Common myeloid progenitor, CD34-positive (primary cell): Measurements from ENCODE around the gene ARFIP2.

Experiments
- CTCF ChIA-PET: fragments of 350-600 bp; sonication (Branson Sonifier 250); formaldehyde crosslinking; loops from one replicate; lab custom pipeline; 2021; ENCODE audit warnings: antibody characterized with exemption; lab: Charles Lee
- POLR2A ChIA-PET: fragments of 350-600 bp; sonication (Branson Sonifier 250); formaldehyde crosslinking; loops from one replicate; lab custom pipeline; 2021; ENCODE audit warnings: antibody characterized with exemption; lab: Charles Lee
- DNase-seq, 3 donors: peaks; one replicate each; pipeline versions ENCODE4 v3.0.0 to v3.0.0-alpha.2; 2013
- H3K27ac ChIP-seq, 2 experiments: 1 replicate in 1 of 2; 2 replicates in 1 of 2; pipeline ENCODE4 v1.7.0; 2013; ENCODE audit warnings: inconsistent platforms in 2 of 2, low read length in 2 of 2, mild to moderate bottlenecking in 2 of 2, low read depth in 1 of 2, moderate library complexity in 1 of 2; ENCODE audit not compliant: severe bottlenecking in 2 of 2, insufficient read depth in 1 of 2, poor library complexity in 1 of 2
- H3K27me3 ChIP-seq, 5 experiments: replicated peaks in 2 of 5; 1 replicate in 3 of 5; 2 replicates in 2 of 5; pipeline versions ENCODE4 v1.6.1 to v1.7.0; 2013; ENCODE audit warnings: low read length in 4 of 5, mild to moderate bottlenecking in 2 of 5, moderate library complexity in 2 of 5, inconsistent platforms in 1 of 5; ENCODE audit not compliant: insufficient read depth in 5 of 5, control insufficient read depth in 4 of 5
- H3K36me3 ChIP-seq, 4 experiments: 1 replicate in 2 of 4; 2 replicates in 2 of 4; pipeline versions ENCODE4 v1.6.1 to v1.7.0; 2013; ENCODE audit warnings: low read length in 3 of 4, control low read depth in 1 of 4, mild to moderate bottlenecking in 1 of 4; ENCODE audit not compliant: control insufficient read depth in 4 of 4, insufficient read depth in 4 of 4
- H3K4me1 ChIP-seq, 4 experiments: 1 replicate in 3 of 4; 2 replicates in 1 of 4; pipeline versions ENCODE4 v1.6.1 to v1.7.1; 2013; ENCODE audit warnings: low read length in 3 of 4, mild to moderate bottlenecking in 3 of 4, control low read depth in 1 of 4, inconsistent platforms in 1 of 4, moderate library complexity in 1 of 4; ENCODE audit not compliant: control insufficient read depth in 4 of 4, insufficient read depth in 4 of 4; ENCODE audit errors: control extremely low read depth in 1 of 4
- H3K4me3 ChIP-seq, 7 experiments: 1 replicate in 4 of 7; 2 replicates in 3 of 7; pipeline versions ENCODE4 v1.5.1 to v1.7.0; 2013; ENCODE audit warnings: mild to moderate bottlenecking in 7 of 7, low read length in 6 of 7, moderate library complexity in 6 of 7, inconsistent platforms in 2 of 7, low read depth in 2 of 7, control low read depth in 1 of 7; ENCODE audit not compliant: insufficient read depth in 4 of 7, control insufficient read depth in 1 of 7; ENCODE audit errors: extremely low read depth in 1 of 7
- H3K9me3 ChIP-seq, 5 experiments: 1 replicate in 4 of 5; 2 replicates in 1 of 5; pipeline versions ENCODE4 v1.6.1 to v1.7.1; 2013; ENCODE audit warnings: low read length in 4 of 5, mild to moderate bottlenecking in 2 of 5, inconsistent platforms in 1 of 5, low read depth in 1 of 5, moderate library complexity in 1 of 5; ENCODE audit not compliant: control insufficient read depth in 4 of 5, insufficient read depth in 2 of 5; ENCODE audit errors: control extremely low read depth in 1 of 5
- WGBS: methylation state at CpG from one replicate; pipeline ENCODE4 v1.1.5; 2013; ENCODE audit not compliant: insufficient coverage; 5-methylcytosine and 5-hydroxymethylcytosine counted together

Gene ARFIP2

GRCh38 chr11:6475936-6476335 lies 5.2 kb downstream of the ARFIP2 start:
- no peaks in the 10 kb centered on the region for H3K27me3 ChIP-seq
- ChIA-PET CTCF (interaction anchor here (0.6 to 4.5 kb wide), 4 partner anchors 31 to 98 kb away, joined by 3 to 24 read pairs (median 4); no protein-coding TSS in a partner anchor), POLR2A (no interaction called here)
- no peak overlapping the region for H3K4me3 ChIP-seq
- H3K4me1 ChIP-seq: peaks cover 4 to 33% (median 26%) of the 10 kb centered on the region in 4 experiments
- peak in 1 of 3 donors; percentile 27 for DNase-seq
- peaks cover 5 to 32% (median 19%) of the 10 kb centered on the region in 4 experiments for H3K36me3 ChIP-seq
- WGBS: 96% methylated on average over 3 of the region's 5 CpGs
- H3K9me3 ChIP-seq: no peaks in the 10 kb centered on the region
- no peak overlapping the region for H3K27ac ChIP-seq

- peaks cover 5 to 32% (median 19%) of the 10 kb centered on the region in 4 experiments for H3K36me3 ChIP-seq
- ChIA-PET CTCF (interaction anchor here (0.6 to 4.5 kb wide), 4 partner anchors 15 to 97 kb away, joined by 3 to 24 read pairs (median 8); no protein-coding TSS in a partner anchor), POLR2A (no interaction called here)
- H3K9me3 ChIP-seq: no peaks in the 10 kb centered on the region
- DNase-seq: no peak
- H3K27ac ChIP-seq: no peak overlapping the region
- no peak overlapping the region for H3K4me3 ChIP-seq
- H3K27me3 ChIP-seq: no peaks in the 10 kb centered on the region
- peaks cover 7 to 31% (median 23%) of the 10 kb centered on the region in 4 experiments for H3K4me1 ChIP-seq
- 86% methylated on average over 2 of the region's 3 CpGs for WGBS
Observed at GRCh38 chr11:6474806-6475500, 6.2 kb downstream of the ARFIP2 start.

- CTCF ChIA-PET: interaction anchor here (1.5 to 4.5 kb wide), 3 partner anchors 16 to 96 kb away, joined by 3 to 24 read pairs (median 13); no protein-coding TSS in a partner anchor
- DNase-seq: peak in 1 of 3 donors; percentile 44
Observed at GRCh38 chr11:6474413-6474792, 6.7 kb downstream of the ARFIP2 start.

GRCh38 chr11:6473451-6474412 lies 7.4 kb downstream of the ARFIP2 start, which contains the start of gene TRIM3:
Gene TRIM3, minus strand, starts transcription at chr11:6473941. Its CDS starts 8,246 bp downstream, at chr11:6465695.
- WGBS: 0% methylated on average over 48 of the region's 87 CpGs
- POLR2A ChIA-PET: no interaction called here
- DNase-seq: peak; percentile 69 to 73 (median 73)

More at GRCh38 chr11:6474413-6474792, 6.7 kb downstream of the ARFIP2 start:
- peaks cover 8 to 33% (median 24%) of the 10 kb centered on the region in 4 experiments for H3K4me1 ChIP-seq
- POLR2A ChIA-PET: no interaction called here
- peak overlapping the region; percentile 27 to 79 (median 66) for H3K4me3 ChIP-seq
- no peak overlapping the region for H3K27ac ChIP-seq
- 63% methylated on average over 1 of the region's 7 CpGs for WGBS
- no peaks in the 10 kb centered on the region for H3K27me3 ChIP-seq
- H3K9me3 ChIP-seq: no peaks in the 10 kb centered on the region
- peaks cover 5 to 29% (median 19%) of the 10 kb centered on the region in 4 experiments for H3K36me3 ChIP-seq

GRCh38 chr11:6472934-6473333 lies 8.2 kb downstream of the ARFIP2 start:
- Histone ChIP-seq H3K27me3 (no peaks in the 10 kb centered on the region), H3K9me3 (no peaks in the 10 kb centered on the region), H3K4me1 (peaks cover 10 to 43% (median 32%) of the 10 kb centered on the region in 4 experiments), H3K27ac (no peak overlapping the region), H3K4me3 (peak overlapping the region in 6 of 7 experiments; percentile 9 to 91 (median 34)), H3K36me3 (peaks cover 4 to 16% (median 12%) of the 10 kb centered on the region in 4 experiments)
- no peak for DNase-seq
- WGBS: no CpG with 5 or more reads among the region's 1 CpG
- ChIA-PET CTCF (interaction anchor here (1.7 to 4.0 kb wide), 3 partner anchors 30 to 94 kb away, joined by 3 to 13 read pairs (median 9); no protein-coding TSS in a partner anchor), POLR2A (no interaction called here)

More at GRCh38 chr11:6473451-6474412, 7.4 kb downstream of the ARFIP2 start, which contains the start of gene TRIM3:
- H3K27ac ChIP-seq: peak within 1 kb of the TSS in 1 of 2 experiments; percentile 54
- H3K4me1 ChIP-seq: peaks cover 10 to 40% (median 30%) of the 10 kb centered on the region in 4 experiments
- no peaks in the 10 kb centered on the region for H3K9me3 ChIP-seq
- H3K36me3 ChIP-seq: peaks cover 5 to 24% (median 16%) of the 10 kb centered on the region in 4 experiments
- CTCF ChIA-PET: interaction anchor here (1.8 to 4.5 kb wide), 3 partner anchors 30 to 95 kb away, joined by 9 to 24 read pairs (median 13); no protein-coding TSS in a partner anchor
- no peaks in the 10 kb centered on the region for H3K27me3 ChIP-seq
- peak within 1 kb of the TSS; percentile 67 to 91 (median 80) for H3K4me3 ChIP-seq

GRCh38 chr11:6469599-6469998 lies 11.5 kb downstream of the ARFIP2 start:
- Histone ChIP-seq H3K4me3 (peak overlapping the region in 3 of 7 experiments; percentile 2 to 43 (median 30)), H3K27me3 (no peaks in the 10 kb centered on the region), H3K4me1 (peaks cover 10 to 43% (median 32%) of the 10 kb centered on the region in 4 experiments), H3K9me3 (no peaks in the 10 kb centered on the region), H3K27ac (no peak overlapping the region), H3K36me3 (peaks cover 0 to 5% (median 0%) of the 10 kb centered on the region in 4 experiments)
- ChIA-PET POLR2A (interaction anchor here (1.4 to 1.5 kb wide), 2 partner anchors 12 to 81 kb away, joined by 4 to 5 read pairs; partner anchors contain the start of genes ARFIP2 and TIMM10B), CTCF (interaction anchor here (0.6 to 1.8 kb wide), 3 partner anchors 23 to 91 kb away, joined by 3 to 5 read pairs (median 3); no protein-coding TSS in a partner anchor)
- WGBS: 100% methylated on average over 1 of the region's 1 CpG
- no peak for DNase-seq
